K562 (cell line): ENCODE results near the gene CTDSPL.

Source experiments
- CREB3 ChIP-seq: fragments of 450-650 bp; conservative IDR thresholded peaks from 2 replicates; pipeline ENCODE4 v1.6.1; 2016; ENCODE audit warnings: missing genetic modification characterization, low read depth, mild to moderate bottlenecking, missing compliant biosample characterization, moderate library complexity
- CTCF ChIP-seq, 3 experiments: IDR thresholded peaks in 2 of 3; conservative IDR thresholded peaks in 1 of 3; 2 replicates each; pipeline ENCODE4 v1.5.1; 2011 to 2012; ENCODE audit warnings: low read length in 3 of 3, mild to moderate bottlenecking in 3 of 3, control low read depth in 2 of 3, improper control_type of control experiment in 1 of 3, inconsistent platforms in 1 of 3, low read depth in 1 of 3, mixed read lengths in 1 of 3, moderate library complexity in 1 of 3; ENCODE audit not compliant: insufficient read depth in 2 of 3
- DPF2 ChIP-seq: fragments of 450-650 bp; IDR thresholded peaks from 2 replicates; pipeline ENCODE4 v1.6.1; 2016
- MEF2A ChIP-seq: IDR thresholded peaks from 2 replicates; pipeline ENCODE4 v1.6.1; 2011; ENCODE audit warnings: low read depth, mild to moderate bottlenecking, low read length, moderate library complexity; ENCODE audit not compliant: control insufficient read depth
- POLR2A ChIP-seq: fragments of 450-650 bp; conservative IDR thresholded peaks from 2 replicates; pipeline ENCODE4 v1.6.1; 2016
- RB1 ChIP-seq: fragments of 450-650 bp; IDR thresholded peaks from 2 replicates; pipeline ENCODE4 v1.6.1; 2017; ENCODE audit warnings: low read depth, mild to moderate bottlenecking
- RBBP5 ChIP-seq: fragments of 200-600 bp; sonication (generic); IDR thresholded peaks from 2 replicates; pipeline ENCODE4 v1.6.1; 2012; ENCODE audit warnings: borderline replicate concordance, mild to moderate bottlenecking, low read length, control low read depth, inconsistent platforms; ENCODE audit not compliant: insufficient read depth, poor library complexity, severe bottlenecking
- RCOR1 ChIP-seq, 2 experiments: IDR thresholded peaks; 2 replicates each; pipeline ENCODE4 v1.6.1; 2012; ENCODE audit warnings: low read depth in 2 of 2, low read length in 2 of 2, borderline replicate concordance in 1 of 2, improper control_type of control experiment in 1 of 2
- SIX5 ChIP-seq, 2 experiments: IDR thresholded peaks; 2 replicates each; pipeline ENCODE4 v1.6.1; 2011; ENCODE audit warnings: low read length in 2 of 2, borderline replicate concordance in 1 of 2, low read depth in 1 of 2, mild to moderate bottlenecking in 1 of 2, moderate library complexity in 1 of 2; ENCODE audit not compliant: insufficient read depth in 1 of 2
- TAF1 ChIP-seq: IDR thresholded peaks from 2 replicates; pipeline ENCODE4 v1.6.1; 2011; ENCODE audit warnings: mild to moderate bottlenecking, low read length, moderate library complexity; ENCODE audit not compliant: insufficient read depth, control insufficient read depth, severe bottlenecking; ENCODE audit errors: extremely low read depth
- TAF7 ChIP-seq: fragments of 450-650 bp; IDR thresholded peaks from 2 replicates; pipeline ENCODE4 v1.6.1; 2016; ENCODE audit warnings: missing genetic modification characterization, missing compliant biosample characterization
- TGIF2 ChIP-seq: sonication (generic); formaldehyde crosslinking; IDR thresholded peaks from 2 replicates; pipeline ENCODE4 v1.8.1; 2022; ENCODE audit warnings: mild to moderate bottlenecking, missing genetic modification reagents, moderate library complexity
- ZNF124 ChIP-seq: sonication (generic); formaldehyde crosslinking; IDR thresholded peaks from 2 replicates; pipeline ENCODE4 v1.8.1; 2022; ENCODE audit warnings: missing genetic modification reagents
- ZNF77 ChIP-seq: fragments of 250-450 bp; sonication (Bioruptor Pico); IDR thresholded peaks from 2 replicates; pipeline ENCODE4 v1.5.0; 2020

- TF ChIP-seq DPF2 (no peak), RCOR1 (IDR thresholded peaks at IDR 0.05; ENCODE audit: borderline replicate concordance in 1 of 2, low read depth in 2 of 2, low read length in 2 of 2) (no peak), TGIF2 (CRISPR knock-in tag) (no peak), CTCF (IDR thresholded peaks at IDR 0.05 in 2 of 3, conservative IDR thresholded peaks at IDR 0.05 in 1 of 3; ENCODE audit: insufficient read depth in 2 of 3, low read depth in 1 of 3, low read length in 3 of 3) (no peak), ZNF77 (CRISPR knock-in tag) (no peak), MEF2A (no peak), SIX5 (IDR thresholded peaks at IDR 0.05; ENCODE audit: borderline replicate concordance in 1 of 2, insufficient read depth in 1 of 2, low read depth in 1 of 2, low read length in 2 of 2) (no peak), POLR2A (no peak), RBBP5 (no peak), CREB3 (tag) (no peak), TAF7 (tag) (no peak), RB1 (no peak), ZNF124 (no peak), TAF1 (no peak)
Observed at GRCh38 chr3:37987751-37988179, 126.1 kb downstream of the CTDSPL start.
